SU-DHL-6 (cell line): Measurements from ENCODE around the gene NFIX.

Experiments
- CTCF ChIP-seq: fragments of 200-600 bp; sonication (generic); IDR thresholded peaks from one replicate; pipeline ENCODE4 v1.5.1; 2017; ENCODE audit warnings: antibody characterized with exemption, mild to moderate bottlenecking, low read length, moderate library complexity; ENCODE audit not compliant: insufficient read depth, poor library complexity, severe bottlenecking
- EZH2phosphoT487 ChIP-seq: fragments of 200-600 bp; sonication (generic), shearing (Covaris generic); conservative IDR thresholded peaks from 2 replicates; pipeline ENCODE4 v1.6.1; 2018; ENCODE audit warnings: mild to moderate bottlenecking, antibody characterized with exemption, low read length, moderate library complexity, mixed read lengths

- TF ChIP-seq CTCF (no peak), EZH2phosphoT487 (no peak)
These were observed 65.1 kb downstream of the NFIX start for GRCh38 chr19:13060233-13060963.
